Airway epithelial cell (primary cell): Measurements from ENCODE around the gene NLGN4X. TPM values are rescaled to one million over a fixed set of nuclear protein-coding genes. Genes with fewer than 3 reads are reported as not detected.

ENCODE experiments used
- total RNA-seq: library from RNA; depleted of rRNA; stranded (reverse); fragments of >200 nt; gene quantifications from 2 replicates; pipeline ENCODE4 v1.2.3, GENCODE V29; 2015

NLGN4X gene
- not detected in 2 replicates for total RNA-seq

DNA sequence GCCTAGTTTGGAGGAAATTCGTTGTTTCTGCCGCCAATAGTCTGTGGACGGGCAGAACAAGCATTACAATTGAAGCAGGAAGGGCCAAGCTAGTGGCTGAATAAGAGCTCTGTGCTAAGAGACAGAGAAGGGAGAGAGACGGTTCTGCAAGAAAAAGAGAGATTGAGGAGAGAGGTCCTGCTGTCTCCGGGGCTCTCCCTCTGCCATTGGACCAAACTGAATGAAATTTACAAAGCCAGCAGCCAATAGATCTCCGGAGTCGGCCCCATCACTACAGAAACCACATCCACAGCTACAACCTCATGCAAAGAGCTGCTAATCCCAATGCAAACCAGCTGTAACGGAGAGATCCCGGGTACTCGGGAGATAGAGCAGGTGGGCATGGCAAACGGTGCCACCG, at the start of gene NLGN4X:
TSS of gene NLGN4X (minus strand) at position 148 of the 400 bp plus-strand sequence. CDS start 77,401 bp downstream, outside the sequence.

